Measurements from ENCODE around the gene CFL1.

The CFL1 gene

GRCh38 chr11:65888163-65888814 lies 30.3 kb upstream of the CFL1 start, which contains the start of gene FIBP:
Gene FIBP, minus strand, starts transcription at chr11:65888471. Its CDS starts 53 bp downstream, at chr11:65888418.
- peak; percentile 95 to 97 for DNase-seq (ENCODE audit: low read depth in 2 of 2)

GRCh38 chr11:65887723-65888162 lies 29.8 kb upstream of the CFL1 start:
- no peak for DNase-seq (ENCODE audit: low read depth in 2 of 2)

GRCh38 chr11:65886826-65887722 lies 29.1 kb upstream of the CFL1 start:
- DNase-seq (ENCODE audit: low read depth in 2 of 2), result no peak

GRCh38 chr11:65885808-65886536 lies 28.0 kb upstream of the CFL1 start:
- no peak for DNase-seq (ENCODE audit: low read depth in 2 of 2)

- DNase-seq (ENCODE audit: low read depth in 2 of 2), result no peak
Measured at GRCh38 chr11:65885231-65885630, 27.3 kb upstream of the CFL1 start.

- peak; percentile 71 to 73 for DNase-seq (ENCODE audit: low read depth in 2 of 2)
Measured at GRCh38 chr11:65884716-65885092, 26.7 kb upstream of the CFL1 start.

- DNase-seq (ENCODE audit: low read depth in 2 of 2), result no peak
Measured at GRCh38 chr11:65883786-65884715, 26.1 kb upstream of the CFL1 start.

- no peak for DNase-seq (ENCODE audit: low read depth in 2 of 2)
Measured at GRCh38 chr11:65883058-65883761, 25.2 kb upstream of the CFL1 start.

- no peak for DNase-seq (ENCODE audit: low read depth in 2 of 2)
Measured at GRCh38 chr11:65882120-65883057, 24.4 kb upstream of the CFL1 start.

GRCh38 chr11:65880844-65881421 lies 23.0 kb upstream of the CFL1 start:
- DNase-seq (ENCODE audit: low read depth in 2 of 2), result no peak

- no peak for DNase-seq (ENCODE audit: low read depth in 2 of 2)
Measured at GRCh38 chr11:65880027-65880426, 22.0 kb upstream of the CFL1 start.

- no peak for DNase-seq (ENCODE audit: low read depth in 2 of 2)
Measured at GRCh38 chr11:65879617-65880016, 21.6 kb upstream of the CFL1 start, which contains the start of gene CTSW. Gene CTSW, plus strand, starts transcription at chr11:65879837. Its CDS starts 18 bp downstream, at chr11:65879855.

- peak; percentile 94 to 95 for DNase-seq (ENCODE audit: low read depth in 2 of 2)
Measured at GRCh38 chr11:65873318-65874156, 15.6 kb upstream of the CFL1 start.

GRCh38 chr11:65872586-65873317 lies 14.8 kb upstream of the CFL1 start, which contains the start of gene EFEMP2:
Gene EFEMP2, minus strand, starts transcription at chr11:65872800. Its CDS starts 446 bp downstream, at chr11:65872354.
- no peak for DNase-seq (ENCODE audit: low read depth in 2 of 2)

GRCh38 chr11:65871811-65872548 lies 14.0 kb upstream of the CFL1 start:
- DNase-seq (ENCODE audit: low read depth in 2 of 2), result no peak

All from stimulated activated CD8-positive, alpha-beta memory T cell treated with anti-CD3 and anti-CD28 coated beads, Interleukin-2, amount 100 ng/mL, for 48 hours (primary cell).